Peyer's patch (tissue), 4 donors: ENCODE results near the gene CTAGE1.

ENCODE experiments used
- CTCF ChIP-seq, 6 experiments: fragments of 450-650 bp in 4 of 6; fragments of 200-600 bp in 2 of 6; sonication (generic) in 1 of 6; IDR thresholded peaks; one replicate each; pipeline ENCODE4 v1.5.1; 2017 to 2019; ENCODE audit warnings: antibody characterized with exemption in 6 of 6, mild to moderate bottlenecking in 3 of 6, moderate library complexity in 1 of 6
- POLR2A ChIP-seq, 2 donors: fragments of 450-650 bp; IDR thresholded peaks; one replicate each; pipeline ENCODE4 v1.5.1; 2017; ENCODE audit warnings: antibody characterized with exemption in 2 of 2, mild to moderate bottlenecking in 2 of 2, moderate library complexity in 2 of 2

GRCh38 chr18:22367303-22367702 lies 50.4 kb downstream of the CTAGE1 start:
- TF ChIP-seq POLR2A (IDR thresholded peaks at IDR 0.05) (no peak), CTCF (IDR thresholded peaks at IDR 0.05) (no peak)
